ENCODE data around the gene FRA10AC1.

DNA sequence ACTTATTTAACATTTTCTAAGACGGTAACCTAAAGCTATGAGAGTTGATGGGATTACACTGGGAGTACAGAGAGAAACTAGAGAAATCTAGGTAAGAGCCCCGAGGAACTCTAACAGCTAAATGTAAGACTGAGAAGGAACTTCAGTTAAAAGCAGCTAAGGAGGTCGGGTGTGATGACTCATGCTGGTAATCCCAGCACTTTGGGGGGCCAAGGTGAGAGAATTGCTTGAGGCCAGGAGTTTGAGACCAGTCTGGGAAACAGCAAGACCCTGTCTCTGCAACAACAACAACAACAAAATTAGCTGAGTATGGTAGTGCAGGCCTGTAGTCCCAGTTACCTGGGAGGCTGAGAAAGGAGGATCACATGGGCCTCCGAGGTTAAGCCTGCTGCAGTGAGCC is 24.0 kb downstream of the FRA10AC1 start:
- no peak for TF ChIP-seq POLR2A (IDR thresholded peaks at IDR 0.05; ENCODE audit: low read length)
- TF ChIP-seq GATA1 (IDR thresholded peaks at IDR 0.05; ENCODE audit: low read depth, low read length): no peak

Measured in erythroblast (primary cell).